22Rv1 (cell line): ENCODE data around the gene PTPRG.

ENCODE experiments used
- H3K27ac ChIP-seq: fragments of 450-650 bp; 2 replicates; pipeline ENCODE4 v1.5.1; 2017
- CTCF ChIP-seq: fragments of 450-650 bp; IDR thresholded peaks from 2 replicates; pipeline ENCODE4 v1.5.1; 2017; ENCODE audit warnings: mild to moderate bottlenecking
- ZFX ChIP-seq: fragments of 450-650 bp; IDR thresholded peaks from 2 replicates; pipeline ENCODE4 v1.6.1; 2017; ENCODE audit warnings: antibody characterized with exemption, borderline replicate concordance

Gene PTPRG

DNA sequence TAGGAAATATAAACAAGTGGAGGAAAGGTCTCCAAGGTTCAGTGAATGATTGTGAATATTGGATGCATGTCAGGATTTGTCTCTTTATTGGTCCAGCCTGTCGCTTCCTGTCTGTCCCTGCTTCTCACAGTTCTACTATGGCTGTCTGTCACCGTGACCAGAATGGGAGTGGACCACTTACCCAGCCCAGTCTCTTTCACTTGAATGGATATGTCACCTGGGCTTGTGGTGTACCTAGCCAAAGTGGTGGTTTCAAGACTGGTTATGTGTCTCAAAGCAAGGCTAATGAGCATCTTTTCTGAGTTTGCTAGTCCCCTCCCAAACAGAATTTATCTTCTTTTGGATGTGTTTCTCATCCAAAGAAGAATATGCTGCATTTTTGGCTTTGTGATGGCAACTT is 231.7 kb downstream of the PTPRG start:
- no peak for TF ChIP-seq CTCF
- TF ChIP-seq ZFX, result no peak
- H3K27ac ChIP-seq, result no peak overlapping the region

- TF ChIP-seq ZFX (no peak), CTCF (no peak)
- H3K27ac ChIP-seq, result no peak overlapping the region
Measured at GRCh38 chr3:61793521-61793920, 232.2 kb downstream of the PTPRG start.

DNA sequence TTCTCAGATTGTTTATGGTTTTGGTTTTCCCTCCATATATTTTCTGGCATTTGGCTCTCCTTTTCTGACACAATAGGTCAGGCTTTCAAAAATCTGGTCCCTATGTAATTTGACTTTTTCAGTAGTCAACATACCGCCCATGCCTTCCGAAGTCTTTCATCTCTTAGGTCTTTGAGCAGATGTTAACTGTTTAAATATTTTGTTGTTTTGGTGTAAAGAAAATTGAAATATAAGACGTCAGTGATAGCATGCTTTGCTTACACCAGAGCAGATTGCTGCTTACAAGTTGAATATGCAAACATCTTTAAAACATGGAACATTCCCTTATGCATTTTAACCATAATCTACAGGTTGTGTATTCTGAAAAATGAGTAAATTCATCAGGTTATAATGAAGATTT is 233.0 kb downstream of the PTPRG start:
- no peak for TF ChIP-seq ZFX
- H3K27ac ChIP-seq, result no peak overlapping the region

- no peak overlapping the region for H3K27ac ChIP-seq
- TF ChIP-seq CTCF, result no peak
- no peak for TF ChIP-seq ZFX
Measured at GRCh38 chr3:61794961-61795360, 233.6 kb downstream of the PTPRG start.

- TF ChIP-seq ZFX (no peak), CTCF (no peak)
- no peak overlapping the region for H3K27ac ChIP-seq
Measured at GRCh38 chr3:61796088-61796680, 234.8 kb downstream of the PTPRG start.

DNA sequence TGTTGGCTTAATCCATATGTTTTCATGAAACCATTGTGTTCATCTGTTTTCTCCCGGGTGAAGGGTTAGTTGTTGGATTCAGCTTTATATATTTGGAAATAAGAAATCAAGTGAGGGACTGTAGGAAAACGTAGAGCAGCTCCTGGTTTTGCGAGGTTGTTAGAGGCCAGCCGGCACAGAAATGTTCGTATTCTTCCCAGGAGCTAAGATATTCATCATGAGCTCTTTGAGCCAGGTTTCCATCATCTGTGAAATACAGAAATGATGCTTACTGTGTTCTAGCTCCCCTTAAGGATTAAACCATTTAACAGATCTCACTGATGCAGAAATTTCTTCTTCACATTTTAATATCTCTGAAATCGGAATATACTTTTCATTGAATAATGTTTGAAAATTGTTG is 235.5 kb downstream of the PTPRG start:
- TF ChIP-seq CTCF (no peak), ZFX (no peak)
- H3K27ac ChIP-seq, result no peak overlapping the region

GRCh38 chr3:61802772-61803171 is 241.4 kb downstream of the PTPRG start:
- no peak for TF ChIP-seq ZFX
- no peak for TF ChIP-seq CTCF
- H3K27ac ChIP-seq, result no peak overlapping the region

DNA sequence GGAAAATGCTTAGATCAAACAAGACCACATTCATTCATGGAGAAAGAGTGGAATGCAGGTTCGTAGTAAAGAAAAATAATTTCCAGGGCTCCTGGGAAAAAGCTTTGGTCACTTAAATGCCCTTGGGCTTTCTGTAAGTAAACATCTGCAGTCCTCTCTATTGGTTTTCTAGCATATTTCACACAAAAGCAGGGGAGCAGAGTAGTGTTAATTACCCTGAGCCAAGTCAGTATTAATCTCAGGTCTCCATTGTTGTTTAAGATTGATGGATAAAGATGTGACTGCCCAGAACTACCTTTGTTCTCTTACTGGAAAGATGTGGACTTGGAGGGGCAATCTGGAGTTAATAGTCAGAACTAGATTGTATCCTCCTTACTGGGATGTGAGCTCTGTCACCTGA is 242.6 kb downstream of the PTPRG start:
- H3K27ac ChIP-seq, result no peak overlapping the region
- TF ChIP-seq CTCF (no peak), ZFX (no peak)
